Spinal cord (tissue), 10 donors: ENCODE measurements around the gene STX8. TPM values are rescaled to one million over a fixed set of nuclear protein-coding genes. Genes with fewer than 3 reads are reported as not detected.
A peak's percentile ranks its signal among the peaks of the same experiment; 100 is the strongest.
"Not testable (repeated sequence)": the region's sequence is repeated elsewhere in the genome, so short reads cannot be mapped to it uniquely, and the experiment has no call there.

Experiments
- DNase-seq, 6 donors: peaks; one replicate each; pipeline versions ENCODE4 v3.0.0 to v3.0.0-alpha.2; 2013 to 2015; ENCODE audit warnings: low spot score in 6 of 6, low read depth in 4 of 6
- H3K27ac ChIP-seq: one replicate; pipeline ENCODE4 v1.5.1; 2013; ENCODE audit warnings: low read depth, low read length, control low read depth
- H3K27me3 ChIP-seq: one replicate; pipeline ENCODE4 v1.6.1; 2013; ENCODE audit warnings: low read length; ENCODE audit not compliant: control insufficient read depth, insufficient read depth
- H3K36me3 ChIP-seq: one replicate; pipeline ENCODE4 v1.6.1; 2013; ENCODE audit warnings: low read length; ENCODE audit not compliant: control insufficient read depth, insufficient read depth
- H3K4me1 ChIP-seq: one replicate; pipeline ENCODE4 v1.6.1; 2013; ENCODE audit warnings: low read length; ENCODE audit not compliant: control insufficient read depth, insufficient read depth
- H3K4me3 ChIP-seq: one replicate; pipeline ENCODE4 v1.5.1; 2013; ENCODE audit warnings: low read depth, low read length, control low read depth
- H3K9me3 ChIP-seq: one replicate; pipeline ENCODE4 v1.6.1; 2013; ENCODE audit warnings: low read length; ENCODE audit not compliant: control insufficient read depth, insufficient read depth
- WGBS: methylation state at CpG from one replicate; pipeline ENCODE4 v1.1.5; 2013; ENCODE audit warnings: missing lambda C conversion rate; ENCODE audit not compliant: insufficient coverage; 5-methylcytosine and 5-hydroxymethylcytosine counted together
- polyA plus RNA-seq, 2 donors: library from polyadenylated mRNA; unstranded; fragments of 120-200 nt; gene quantifications; one replicate each; pipeline ENCODE4 v1.2.1, GENCODE V29; 2013; ENCODE audit not compliant: insufficient read length in 2 of 2
- total RNA-seq, 2 donors: library from RNA; depleted of rRNA in 1 of 2; stranded (reverse); fragments of 120-200 nt in 1 of 2; fragments of >200 nt in 1 of 2; gene quantifications; one replicate each; pipeline versions ENCODE4 v1.2.3 to v1.2.4, GENCODE V29; 2013 to 2014
- donor health status: healthy.

STX8 gene
- total and polyA plus RNA-seq, 4 donors, result 55.5 to 89.2 (median 63.2) TPM

DNA sequence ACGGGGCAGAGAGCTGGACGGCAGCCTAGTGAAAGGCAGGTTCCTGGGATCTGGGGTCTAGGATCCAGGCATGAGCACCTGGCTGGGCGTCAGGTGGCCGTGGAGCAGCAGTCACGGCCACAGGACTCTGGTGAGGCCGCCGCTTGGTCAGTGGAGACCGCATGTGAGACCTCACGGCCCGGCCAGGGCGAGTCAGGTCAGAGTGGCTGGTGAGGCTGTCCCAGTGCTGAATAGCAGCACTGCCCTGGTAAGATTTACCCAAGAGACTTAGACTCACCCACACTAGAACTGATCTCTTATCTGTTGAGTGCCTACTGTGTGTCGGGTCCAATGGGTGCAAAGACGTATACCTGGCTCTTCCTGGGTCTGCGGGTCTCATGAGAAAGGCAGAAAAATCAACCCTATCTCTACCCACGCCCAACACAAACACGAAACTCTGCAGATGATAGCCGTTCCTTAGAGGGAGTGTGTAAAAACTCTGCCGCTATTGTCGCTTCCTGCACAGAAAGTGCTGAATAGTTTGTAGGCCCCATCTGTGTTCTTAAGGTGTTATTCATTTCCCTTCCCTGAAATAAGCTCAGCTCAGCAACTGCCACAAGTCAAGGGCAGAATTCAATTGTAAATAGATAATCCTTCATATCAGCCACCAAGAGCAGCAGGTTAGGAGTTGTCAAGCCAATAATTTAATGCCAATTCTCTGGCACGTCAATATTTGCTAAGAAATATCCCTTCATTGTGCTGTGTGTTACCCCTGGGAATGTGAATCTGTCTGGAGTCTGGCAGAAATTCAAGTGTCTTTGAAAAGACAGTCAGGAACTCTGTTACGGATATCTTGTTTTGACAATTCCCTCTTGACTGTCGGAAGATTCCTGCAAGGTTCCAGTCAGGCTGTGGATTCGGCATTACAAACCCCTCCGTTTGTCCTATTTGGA is 314.3 kb downstream of the STX8 start:
- Histone ChIP-seq H3K27me3 (no peaks in the 10 kb centered on the region), H3K9me3 (no peaks in the 10 kb centered on the region), H3K4me1 (peaks cover 35% of the 10 kb centered on the region), H3K4me3 (no peak overlapping the region), H3K27ac (no peak overlapping the region), H3K36me3 (no peaks in the 10 kb centered on the region)
- WGBS, result 72% methylated on average over 19 of the region's 24 CpGs
- peak in 1 of 6 donors; percentile 69 for DNase-seq

GRCh38 chr17:9259419-9259818 is 316.2 kb downstream of the STX8 start:
- Histone ChIP-seq H3K9me3 (no peaks in the 10 kb centered on the region), H3K27ac (no peak overlapping the region), H3K36me3 (no peaks in the 10 kb centered on the region), H3K4me3 (no peak overlapping the region), H3K27me3 (no peaks in the 10 kb centered on the region), H3K4me1 (peaks cover 36% of the 10 kb centered on the region)
- DNase-seq, result no peak
- 45% methylated on average over 8 of the region's 10 CpGs for WGBS

DNA sequence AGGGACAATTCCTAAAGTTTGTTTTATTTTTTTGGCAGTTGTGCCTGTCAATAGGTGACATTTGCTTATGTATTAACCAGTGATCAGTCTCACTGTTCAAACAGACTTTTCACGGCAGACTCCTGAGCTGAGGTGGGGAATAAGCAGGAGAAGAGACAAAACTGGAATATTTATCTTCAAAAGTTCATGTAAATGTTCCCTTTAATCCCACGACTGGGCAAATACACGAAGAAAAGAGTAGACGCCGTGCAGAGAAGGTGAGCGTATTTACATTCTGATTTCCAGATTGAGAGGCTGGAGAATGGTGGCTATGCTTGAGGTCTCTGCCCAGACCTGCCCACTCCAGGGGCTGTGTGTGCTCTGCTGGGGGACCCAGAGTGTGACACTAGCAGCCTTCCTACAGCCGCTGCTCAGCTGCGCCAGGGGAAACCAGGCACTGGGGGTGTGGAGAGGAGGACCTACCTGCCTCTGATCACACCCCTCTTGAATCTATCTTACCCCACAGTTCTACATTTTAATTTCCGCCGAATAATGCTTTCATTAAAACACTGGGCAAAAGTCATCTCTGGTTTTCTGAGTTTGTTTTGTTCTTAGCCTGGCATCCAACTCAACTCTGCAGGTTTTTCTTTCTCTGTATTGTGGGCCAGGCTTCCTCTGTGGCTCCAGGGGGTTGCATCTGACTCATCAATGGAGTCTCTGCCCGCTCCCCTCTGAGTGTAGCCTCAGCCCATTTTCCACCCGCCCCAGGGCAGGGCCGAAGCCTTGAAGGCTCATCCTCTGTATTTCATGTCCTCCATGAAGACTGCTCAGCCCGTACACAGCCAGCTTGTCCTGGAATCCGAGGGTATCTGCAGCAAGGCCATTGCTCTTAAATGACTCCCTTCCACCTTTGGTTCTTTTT is 317.3 kb downstream of the STX8 start:
- DNase-seq, result no peak
- Histone ChIP-seq H3K9me3 (no peaks in the 10 kb centered on the region), H3K4me3 (no peak overlapping the region), H3K27me3 (no peaks in the 10 kb centered on the region), H3K36me3 (no peaks in the 10 kb centered on the region), H3K27ac (no peak overlapping the region), H3K4me1 (peaks cover 38% of the 10 kb centered on the region)
- WGBS, result 83% methylated on average over 7 of the region's 15 CpGs

GRCh38 chr17:9257630-9257965 is 318.0 kb downstream of the STX8 start:
- not testable (repeated sequence) for H3K4me3 ChIP-seq, H3K27me3 ChIP-seq, H3K36me3 ChIP-seq, H3K27ac ChIP-seq, H3K9me3 ChIP-seq, DNase-seq
- WGBS, result 94% methylated on average over 6 of the region's 9 CpGs
- peaks cover 38% of the 10 kb centered on the region for H3K4me1 ChIP-seq

DNA sequence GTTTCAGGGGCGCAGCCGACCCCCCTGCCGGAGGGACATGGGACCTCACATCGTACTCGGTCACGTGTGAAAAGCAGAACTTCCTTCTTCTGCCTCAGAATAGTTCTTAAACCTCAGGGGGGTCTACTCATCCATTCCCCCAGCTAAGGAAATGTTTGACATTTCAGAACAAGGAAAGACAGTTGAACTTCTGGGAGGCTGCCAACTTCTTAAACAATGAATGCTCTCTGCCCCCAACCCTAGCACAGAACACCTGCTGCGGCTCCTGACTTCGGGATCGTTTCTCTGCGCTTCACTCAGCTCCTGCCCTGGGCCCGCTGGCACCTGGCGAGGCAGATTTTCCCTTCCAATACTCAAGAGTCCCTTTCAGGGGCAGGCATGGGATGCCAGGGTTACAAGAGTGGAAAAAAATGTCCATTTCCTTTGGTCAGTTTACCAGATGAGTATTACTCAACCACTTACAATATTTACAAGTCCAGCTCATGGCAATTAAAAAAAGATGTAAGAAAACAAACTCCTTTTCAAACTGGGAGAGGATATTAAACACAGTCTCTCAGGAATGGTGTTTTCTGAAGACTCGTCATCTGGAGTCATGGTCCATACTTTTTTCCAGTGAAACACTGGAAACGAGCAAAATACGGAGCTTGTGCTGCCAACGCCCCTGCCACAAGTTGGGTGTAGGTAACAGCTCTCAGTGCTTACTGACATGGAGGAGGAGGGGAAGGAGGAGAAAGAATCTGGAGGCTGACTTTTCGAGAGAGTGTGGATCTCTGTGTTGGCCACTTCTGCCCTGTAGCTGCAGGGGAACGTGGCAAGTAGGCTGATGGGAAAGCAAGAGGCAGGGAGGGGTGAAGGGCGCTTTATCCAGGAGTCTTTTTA is 318.6 kb downstream of the STX8 start:
- H3K4me3 ChIP-seq, result no peak overlapping the region

GRCh38 chr17:9256361-9256750 is 319.3 kb downstream of the STX8 start:
- Histone ChIP-seq H3K4me1 (peaks cover 38% of the 10 kb centered on the region), H3K9me3 (no peaks in the 10 kb centered on the region), H3K27ac (no peak overlapping the region), H3K27me3 (no peaks in the 10 kb centered on the region), H3K36me3 (no peaks in the 10 kb centered on the region), H3K4me3 (no peak overlapping the region)
- 59% methylated on average over 5 of the region's 6 CpGs for WGBS
- DNase-seq, result no peak

More for the DNA sequence above, 318.6 kb downstream of the STX8 start:
- H3K9me3 ChIP-seq, result no peaks in the 10 kb centered on the region
- no peaks in the 10 kb centered on the region for H3K36me3 ChIP-seq
- no peaks in the 10 kb centered on the region for H3K27me3 ChIP-seq
- H3K27ac ChIP-seq, result no peak overlapping the region
- peaks cover 38% of the 10 kb centered on the region for H3K4me1 ChIP-seq
- 66% methylated on average over 12 of the region's 19 CpGs for WGBS
- peak in 1 of 6 donors; percentile 39 for DNase-seq

GRCh38 chr17:9255833-9256232 is 319.8 kb downstream of the STX8 start:
- H3K4me3 ChIP-seq, result no peak overlapping the region
- peak in 1 of 6 donors; percentile 36 for DNase-seq
- WGBS, result 53% methylated on average over 3 of the region's 6 CpGs
- no peaks in the 10 kb centered on the region for H3K9me3 ChIP-seq
- no peaks in the 10 kb centered on the region for H3K27me3 ChIP-seq
- no peak overlapping the region for H3K27ac ChIP-seq
- no peaks in the 10 kb centered on the region for H3K36me3 ChIP-seq
- H3K4me1 ChIP-seq, result peaks cover 35% of the 10 kb centered on the region

GRCh38 chr17:9254841-9255240 is 320.8 kb downstream of the STX8 start:
- no peak for DNase-seq
- WGBS, result 100% methylated on average over 1 of the region's 2 CpGs
- H3K4me3 ChIP-seq, result no peak overlapping the region
- H3K27me3 ChIP-seq, result no peaks in the 10 kb centered on the region
- peaks cover 42% of the 10 kb centered on the region for H3K4me1 ChIP-seq
- H3K36me3 ChIP-seq, result peaks cover under 1% of the 10 kb centered on the region
- no peak overlapping the region for H3K27ac ChIP-seq
- H3K9me3 ChIP-seq, result no peaks in the 10 kb centered on the region

- no peak overlapping the region for H3K27ac ChIP-seq
- H3K4me1 ChIP-seq, result peaks cover 42% of the 10 kb centered on the region
- 93% methylated on average over 3 of the region's 3 CpGs for WGBS
- no peaks in the 10 kb centered on the region for H3K27me3 ChIP-seq
- no peak for DNase-seq
- no peak overlapping the region for H3K4me3 ChIP-seq
- no peaks in the 10 kb centered on the region for H3K9me3 ChIP-seq
- H3K36me3 ChIP-seq, result peaks cover 12% of the 10 kb centered on the region
These were observed 322.3 kb downstream of the STX8 start for GRCh38 chr17:9253308-9253707.
